ENCODE data around the gene NXPE4. TPM values are rescaled to one million over a fixed set of nuclear protein-coding genes. Genes with fewer than 3 reads are reported as not detected.

The NXPE4 gene
- polyA plus RNA-seq, 1 of the 3 experiments (the other 2 are of a cell fraction): not detected

GRCh38 chr11:114569801-114570200 lies 25.8 kb downstream of the NXPE4 start:
- Histone ChIP-seq H3F3A (replicated peaks; ENCODE audit: insufficient read depth) (no peaks in the 10 kb centered on the region), H3K9me3 (no peaks in the 10 kb centered on the region), H3K27me3 (ENCODE audit: insufficient read depth) (no peaks in the 10 kb centered on the region), H3K9ac (no peak overlapping the region), H4K20me1 (ENCODE audit: insufficient read depth) (no peaks in the 10 kb centered on the region), H3K4me1 (ENCODE audit: control insufficient read depth in 1 of 2, insufficient read depth in 2 of 2, low read depth in 1 of 2, low read length in 1 of 2) (no peaks in the 10 kb centered on the region), H3K4me2 (no peak overlapping the region), H3K4me3 (ENCODE audit: low read depth in 2 of 2, low read length in 1 of 2) (no peak overlapping the region), H3K79me2 (ENCODE audit: insufficient read depth) (no peaks in the 10 kb centered on the region; the same call in 1 of the 2 replicates), H3K9me2 (no peaks in the 10 kb centered on the region), H2AFZ (ENCODE audit: low read depth) (no peak overlapping the region), H3K36me3 (replicated peaks in 1 of 2; ENCODE audit: control insufficient read depth in 1 of 2, insufficient read depth in 2 of 2, low read length in 1 of 2) (no peaks in the 10 kb centered on the region), H3K27ac (ENCODE audit: low read depth in 2 of 2, low read length in 1 of 2) (no peak overlapping the region)
- TF ChIP-seq TAF1 (IDR thresholded peaks at IDR 0.05; ENCODE audit: borderline replicate concordance, low read depth, low read length) (no peak), EP300 (IDR thresholded peaks at IDR 0.05; ENCODE audit: borderline replicate concordance in 1 of 2, low read depth in 1 of 2, low read length in 1 of 2) (no peak), RAD21 (IDR thresholded peaks at IDR 0.05; ENCODE audit: low read length) (no peak), EZH2phosphoT487 (IDR thresholded peaks at IDR 0.05; ENCODE audit: borderline replicate concordance, low read depth) (no peak), ELF1 (IDR thresholded peaks at IDR 0.05) (no peak), FOSL2 (IDR thresholded peaks at IDR 0.05; ENCODE audit: borderline replicate concordance, low read depth) (no peak), JUND (IDR thresholded peaks at IDR 0.05) (no peak), FOXJ3 (CRISPR knock-in tag; IDR thresholded peaks at IDR 0.05) (no peak), CTCF (IDR thresholded peaks at IDR 0.05) (no peak), MEF2A (IDR thresholded peaks at IDR 0.05; ENCODE audit: borderline replicate concordance, low read depth) (no peak), GABPA (IDR thresholded peaks at IDR 0.05; ENCODE audit: low read depth) (no peak), MXI1 (IDR thresholded peaks at IDR 0.05; ENCODE audit: low read depth, low read length) (no peak), CHD2 (IDR thresholded peaks at IDR 0.05; ENCODE audit: low read length, partially characterized antibody) (no peak), NFIC (IDR thresholded peaks at IDR 0.05; ENCODE audit: borderline replicate concordance) (no peak), POLR2AphosphoS5 (IDR thresholded peaks at IDR 0.05; ENCODE audit: low read depth, low read length) (no peak)
- TF ChIP-seq, protein P1, sequence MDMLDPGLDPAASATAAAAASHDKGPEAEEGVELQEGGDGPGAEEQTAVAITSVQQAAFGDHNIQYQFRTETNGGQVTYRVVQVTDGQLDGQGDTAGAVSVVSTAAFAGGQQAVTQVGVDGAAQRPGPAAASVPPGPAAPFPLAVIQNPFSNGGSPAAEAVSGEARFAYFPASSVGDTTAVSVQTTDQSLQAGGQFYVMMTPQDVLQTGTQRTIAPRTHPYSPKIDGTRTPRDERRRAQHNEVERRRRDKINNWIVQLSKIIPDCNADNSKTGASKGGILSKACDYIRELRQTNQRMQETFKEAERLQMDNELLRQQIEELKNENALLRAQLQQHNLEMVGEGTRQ (IDR thresholded peaks at IDR 0.05; ENCODE audit: borderline replicate concordance, low read depth, low read length): no peak
- TF ChIP-seq, protein P2, sequence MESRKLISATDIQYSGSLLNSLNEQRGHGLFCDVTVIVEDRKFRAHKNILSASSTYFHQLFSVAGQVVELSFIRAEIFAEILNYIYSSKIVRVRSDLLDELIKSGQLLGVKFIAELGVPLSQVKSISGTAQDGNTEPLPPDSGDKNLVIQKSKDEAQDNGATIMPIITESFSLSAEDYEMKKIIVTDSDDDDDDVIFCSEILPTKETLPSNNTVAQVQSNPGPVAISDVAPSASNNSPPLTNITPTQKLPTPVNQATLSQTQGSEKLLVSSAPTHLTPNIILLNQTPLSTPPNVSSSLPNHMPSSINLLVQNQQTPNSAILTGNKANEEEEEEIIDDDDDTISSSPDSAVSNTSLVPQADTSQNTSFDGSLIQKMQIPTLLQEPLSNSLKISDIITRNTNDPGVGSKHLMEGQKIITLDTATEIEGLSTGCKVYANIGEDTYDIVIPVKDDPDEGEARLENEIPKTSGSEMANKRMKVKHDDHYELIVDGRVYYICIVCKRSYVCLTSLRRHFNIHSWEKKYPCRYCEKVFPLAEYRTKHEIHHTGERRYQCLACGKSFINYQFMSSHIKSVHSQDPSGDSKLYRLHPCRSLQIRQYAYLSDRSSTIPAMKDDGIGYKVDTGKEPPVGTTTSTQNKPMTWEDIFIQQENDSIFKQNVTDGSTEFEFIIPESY (IDR thresholded peaks at IDR 0.05; ENCODE audit: borderline replicate concordance, low read depth): no peak
- POLR2A ChIA-PET: no interaction called here
- CTCF ChIA-PET: no interaction called here
- DNase-seq: no peak
- WGBS (ENCODE audit: low lambda C conversion rate): 60% methylated on average over 3 of the region's 3 CpGs

Data from SK-N-SH (cell line).